Epidermal melanocyte (primary cell): ENCODE results near the gene SLC25A33.
A peak's percentile ranks its signal among the peaks of the same experiment; 100 is the strongest.

Experiments used
- DNase-seq: peaks from one replicate; pipeline ENCODE4 v3.0.0; 2011; ENCODE audit warnings: low spot score; ENCODE audit not compliant: insufficient read length

The SLC25A33 gene

GRCh38 chr1:9588551-9589143 lies 49.4 kb downstream of the SLC25A33 start, which contains the start of gene TMEM201:
Gene TMEM201, plus strand, starts transcription at chr1:9588911. Its CDS starts 20 bp downstream, at chr1:9588931.
- DNase-seq = peak; percentile 94

- DNase-seq = no peak
These were observed 50.0 kb downstream of the SLC25A33 start for GRCh38 chr1:9589144-9589718.

GRCh38 chr1:9589719-9590157 lies 50.5 kb downstream of the SLC25A33 start:
- DNase-seq = no peak

GRCh38 chr1:9590201-9590600 lies 50.9 kb downstream of the SLC25A33 start:
- DNase-seq = no peak

GRCh38 chr1:9590945-9591668 lies 51.8 kb downstream of the SLC25A33 start:
- no peak for DNase-seq

GRCh38 chr1:9591669-9592509 lies 52.6 kb downstream of the SLC25A33 start:
- no peak for DNase-seq

- DNase-seq = no peak
These were observed 53.3 kb downstream of the SLC25A33 start for GRCh38 chr1:9592510-9593075.

- DNase-seq = no peak
These were observed 53.9 kb downstream of the SLC25A33 start for GRCh38 chr1:9593147-9593491.

GRCh38 chr1:9593492-9594465 lies 54.5 kb downstream of the SLC25A33 start:
- DNase-seq = peak; percentile 78

GRCh38 chr1:9594471-9595155 lies 55.3 kb downstream of the SLC25A33 start:
- no peak for DNase-seq

- DNase-seq = no peak
These were observed 56.1 kb downstream of the SLC25A33 start for GRCh38 chr1:9595156-9595967.

GRCh38 chr1:9595968-9596340 lies 56.7 kb downstream of the SLC25A33 start:
- no peak for DNase-seq

- DNase-seq = no peak
These were observed 57.3 kb downstream of the SLC25A33 start for GRCh38 chr1:9596415-9597123.

- DNase-seq = no peak
These were observed 58.4 kb downstream of the SLC25A33 start for GRCh38 chr1:9597361-9598315.

GRCh38 chr1:9598316-9598700 lies 59.0 kb downstream of the SLC25A33 start:
- DNase-seq = no peak

- no peak for DNase-seq
These were observed 60.5 kb downstream of the SLC25A33 start for GRCh38 chr1:9599741-9600140.
